ENCODE data around the gene HMGCLL1.
A peak's percentile ranks its signal among the peaks of the same experiment; 100 is the strongest.

- TF ChIP-seq CTCF (IDR thresholded peaks at IDR 0.05; ENCODE audit: low read depth, low read length, missing input control) (no peak), YY1 (IDR thresholded peaks at IDR 0.05) (peak; percentile 23), TAF1 (conservative IDR thresholded peaks at IDR 0.05) (no peak), MAX (IDR thresholded peaks at IDR 0.05) (no peak), RXRA (IDR thresholded peaks at IDR 0.05) (peak in 1 of 2 donors; percentile 40), REST (IDR thresholded peaks at IDR 0.05) (no peak), SP1 (IDR thresholded peaks at IDR 0.05) (peak; percentile 11), JUND (IDR thresholded peaks at IDR 0.05) (peak in 1 of 2 donors; percentile 20), ZBTB33 (IDR thresholded peaks at IDR 0.05) (no peak), GABPA (IDR thresholded peaks at IDR 0.05 in 1 of 2, conservative IDR thresholded peaks at IDR 0.05 in 1 of 2) (no peak)
Measured at GRCh38 chr6:55443238-55444134, 135.5 kb downstream of the HMGCLL1 start.
